ENCODE measurements around the gene FZD4. TPM values are rescaled to one million over a fixed set of nuclear protein-coding genes. Genes with fewer than 3 reads are reported as not detected.

Gene FZD4
- total RNA-seq, 1 donor, result 17.3 TPM

- DNase-seq (ENCODE audit: low read depth), result no peak
- TF ChIP-seq, protein P1, sequence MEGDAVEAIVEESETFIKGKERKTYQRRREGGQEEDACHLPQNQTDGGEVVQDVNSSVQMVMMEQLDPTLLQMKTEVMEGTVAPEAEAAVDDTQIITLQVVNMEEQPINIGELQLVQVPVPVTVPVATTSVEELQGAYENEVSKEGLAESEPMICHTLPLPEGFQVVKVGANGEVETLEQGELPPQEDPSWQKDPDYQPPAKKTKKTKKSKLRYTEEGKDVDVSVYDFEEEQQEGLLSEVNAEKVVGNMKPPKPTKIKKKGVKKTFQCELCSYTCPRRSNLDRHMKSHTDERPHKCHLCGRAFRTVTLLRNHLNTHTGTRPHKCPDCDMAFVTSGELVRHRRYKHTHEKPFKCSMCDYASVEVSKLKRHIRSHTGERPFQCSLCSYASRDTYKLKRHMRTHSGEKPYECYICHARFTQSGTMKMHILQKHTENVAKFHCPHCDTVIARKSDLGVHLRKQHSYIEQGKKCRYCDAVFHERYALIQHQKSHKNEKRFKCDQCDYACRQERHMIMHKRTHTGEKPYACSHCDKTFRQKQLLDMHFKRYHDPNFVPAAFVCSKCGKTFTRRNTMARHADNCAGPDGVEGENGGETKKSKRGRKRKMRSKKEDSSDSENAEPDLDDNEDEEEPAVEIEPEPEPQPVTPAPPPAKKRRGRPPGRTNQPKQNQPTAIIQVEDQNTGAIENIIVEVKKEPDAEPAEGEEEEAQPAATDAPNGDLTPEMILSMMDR (IDR thresholded peaks at IDR 0.05; ENCODE audit: insufficient read depth, low read depth, low read length), result no peak
Measured at GRCh38 chr11:86934582-86934900, 20.7 kb downstream of the FZD4 start.

GRCh38 chr11:86933891-86934581 lies 21.2 kb downstream of the FZD4 start:
- DNase-seq (ENCODE audit: low read depth), result no peak
- no peak overlapping the region for H3K4me3 ChIP-seq (ENCODE audit: low read depth, low read length)
- TF ChIP-seq, protein P1 (IDR thresholded peaks at IDR 0.05; ENCODE audit: insufficient read depth, low read depth, low read length), result no peak

More at GRCh38 chr11:86934582-86934900, 20.7 kb downstream of the FZD4 start:
- no peak overlapping the region for H3K4me3 ChIP-seq (ENCODE audit: low read depth, low read length)

DNA sequence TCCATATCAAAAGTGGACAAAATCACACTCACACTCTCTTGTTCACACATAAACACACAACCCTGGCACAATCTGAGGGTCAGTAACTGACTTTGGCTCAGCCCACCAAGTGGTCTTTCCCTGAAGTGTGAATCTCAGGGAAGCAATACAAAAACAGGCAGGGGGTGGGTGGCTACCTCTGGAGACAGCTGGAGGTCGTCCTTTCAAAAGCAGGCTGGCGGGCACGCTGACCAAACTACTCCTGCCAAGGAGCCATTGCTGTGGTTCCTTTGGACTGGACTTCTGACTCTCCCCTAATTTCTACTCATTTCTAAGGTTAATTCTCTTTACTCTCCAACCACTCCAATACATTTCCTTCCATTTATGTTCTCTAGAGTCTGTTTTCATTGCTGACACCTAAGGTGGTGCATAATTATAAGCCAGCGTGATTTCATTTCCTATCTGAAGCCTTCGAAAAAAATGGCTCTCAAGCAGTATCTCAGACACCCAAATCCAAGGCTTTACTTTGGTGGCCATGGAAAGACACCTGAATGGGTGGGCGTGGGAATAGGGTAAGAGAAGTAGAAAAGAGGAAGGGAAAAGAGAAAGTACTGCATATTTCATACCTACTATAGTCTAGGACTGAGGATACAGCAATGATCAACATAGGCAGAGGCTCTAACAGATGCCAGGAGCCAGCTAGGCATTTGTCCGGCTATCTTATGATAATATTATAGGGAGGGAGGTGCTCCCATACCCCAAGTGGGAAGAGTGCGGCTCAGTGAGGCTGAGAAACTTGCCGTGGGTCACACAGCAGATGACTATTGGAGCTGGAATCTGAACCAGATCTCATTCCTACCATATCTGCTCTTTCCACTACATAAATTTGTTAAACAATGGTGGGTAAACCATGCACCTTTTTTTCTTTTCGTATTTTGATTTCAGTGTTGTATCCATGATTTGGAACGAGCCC lies 22.0 kb downstream of the FZD4 start:
- TF ChIP-seq, protein P1 (IDR thresholded peaks at IDR 0.05; ENCODE audit: insufficient read depth, low read depth, low read length), result no peak
- H3K4me3 ChIP-seq (ENCODE audit: low read depth, low read length), result no peak overlapping the region
- no peak for DNase-seq (ENCODE audit: low read depth)

GRCh38 chr11:86932259-86932585 lies 23.0 kb downstream of the FZD4 start:
- TF ChIP-seq, protein P1 (IDR thresholded peaks at IDR 0.05; ENCODE audit: insufficient read depth, low read depth, low read length), result no peak
- no peak overlapping the region for H3K4me3 ChIP-seq (ENCODE audit: low read depth, low read length)

DNA sequence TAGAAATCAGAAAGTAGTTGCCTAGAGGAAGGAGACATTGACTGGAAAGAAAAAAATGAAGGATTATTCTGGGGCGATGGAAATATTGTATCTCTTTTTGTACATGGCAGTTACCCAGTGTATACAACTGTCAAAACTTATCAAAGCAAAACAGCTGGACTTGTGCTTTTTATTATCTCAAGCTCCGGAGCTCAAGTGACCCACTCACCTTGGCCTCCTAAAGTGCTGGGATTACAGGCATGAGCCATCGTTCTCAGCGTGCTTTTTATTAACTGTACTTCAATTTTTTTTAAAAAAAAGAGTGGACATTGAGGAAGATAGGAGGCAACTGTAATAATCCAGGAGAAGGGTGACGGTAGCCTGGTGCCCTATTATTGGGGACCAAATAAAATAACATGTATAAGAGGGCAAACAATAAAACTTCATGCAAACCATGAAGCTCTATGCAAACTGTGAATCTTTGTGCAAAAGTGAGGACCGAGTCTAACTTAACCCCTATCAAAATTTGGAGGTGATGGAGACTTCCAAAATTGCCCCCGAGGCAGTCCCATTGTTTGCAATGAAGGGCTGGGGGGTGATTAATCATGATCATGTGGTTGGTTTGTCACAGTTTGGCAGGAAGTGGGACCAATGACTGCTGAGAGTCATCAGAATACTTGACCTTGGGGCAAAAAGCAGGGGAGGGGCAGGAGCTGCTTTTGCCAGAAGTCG lies 23.5 kb downstream of the FZD4 start:
- TF ChIP-seq, protein P1 (IDR thresholded peaks at IDR 0.05; ENCODE audit: insufficient read depth, low read depth, low read length), result no peak
- H3K4me3 ChIP-seq (ENCODE audit: low read depth, low read length), result no peak overlapping the region

More at GRCh38 chr11:86932259-86932585, 23.0 kb downstream of the FZD4 start:
- no peak for DNase-seq (ENCODE audit: low read depth)

GRCh38 chr11:86930957-86931547 lies 24.1 kb downstream of the FZD4 start:
- H3K4me3 ChIP-seq (ENCODE audit: low read depth, low read length), result no peak overlapping the region
- TF ChIP-seq, protein P1 (IDR thresholded peaks at IDR 0.05; ENCODE audit: insufficient read depth, low read depth, low read length), result no peak
- no peak for DNase-seq (ENCODE audit: low read depth)

More for the DNA sequence above, 23.5 kb downstream of the FZD4 start:
- no peak for DNase-seq (ENCODE audit: low read depth)

All from fibroblast of villous mesenchyme (primary cell).